GM23248 (cell line): Measurements from ENCODE around the gene TOP3A.

Experiments used
- EZH2 ChIP-seq: fragments of 200-600 bp; sonication (generic); IDR thresholded peaks from 2 replicates; pipeline ENCODE4 v1.6.1; 2018; ENCODE audit warnings: antibody characterized with exemption, mild to moderate bottlenecking; ENCODE audit not compliant: insufficient read depth, poor library complexity, severe bottlenecking
- EZH2phosphoT487 ChIP-seq: fragments of 200-600 bp; sonication (generic); IDR thresholded peaks from 2 replicates; pipeline ENCODE4 v1.6.1; 2018; ENCODE audit warnings: antibody characterized with exemption, moderate library complexity, mild to moderate bottlenecking, low read depth; ENCODE audit not compliant: insufficient read depth

DNA sequence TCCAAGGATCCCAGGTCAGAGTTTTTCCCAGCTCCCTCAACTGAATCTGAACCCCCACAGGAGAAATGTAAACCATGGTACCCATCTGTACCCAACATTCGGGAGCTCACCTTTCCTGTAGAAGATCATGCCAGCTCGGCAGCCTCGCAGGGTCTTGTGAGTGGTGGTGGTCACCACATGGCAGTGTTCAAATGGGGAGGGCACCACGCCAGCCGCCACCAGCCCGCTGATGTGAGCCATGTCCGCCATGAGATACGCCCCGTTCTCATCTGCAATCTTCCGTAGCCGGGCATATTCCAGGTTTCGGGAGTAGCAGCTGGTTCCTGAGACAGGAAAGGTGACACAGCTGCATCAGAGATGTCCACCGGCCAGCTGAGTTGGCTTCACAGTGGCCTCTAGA lies 25.1 kb upstream of the TOP3A start:
- no peak for TF ChIP-seq EZH2
- TF ChIP-seq EZH2phosphoT487: no peak
